Activated naive CD8-positive, alpha-beta T cell treated with anti-CD3 and anti-CD28 coated beads, Interleukin-2, amount 50 U/mL, for 24 hours (primary cell): ENCODE results near the gene ZNF763.
"Not testable (repeated sequence)": the region's sequence is repeated elsewhere in the genome, so short reads cannot be mapped to it uniquely, and the experiment has no call there.

ENCODE experiments used
- ATAC-seq: fragments of 150-1000 bp; cut with Tn5 transposase; one replicate; pipeline ENCODE4 v1.10.0; 2021
- DNase-seq: peaks from one replicate; pipeline ENCODE4 v3.0.0; 2021
- H3K27ac Mint-ChIP-seq: one replicate; pipeline ENCODE4 v1.8.0; 2021; ENCODE audit warnings: mild to moderate bottlenecking, mixed read lengths
- H3K27me3 Mint-ChIP-seq: one replicate; pipeline ENCODE4 v1.8.0; 2021; ENCODE audit warnings: mixed read lengths
- H3K36me3 Mint-ChIP-seq: one replicate; pipeline ENCODE4 v1.8.0; 2021; ENCODE audit warnings: low read depth, mixed read lengths
- H3K4me1 Mint-ChIP-seq: one replicate; pipeline ENCODE4 v1.8.0; 2021; ENCODE audit warnings: mixed read lengths
- H3K4me3 Mint-ChIP-seq: one replicate; pipeline ENCODE4 v1.8.0; 2021; ENCODE audit warnings: mild to moderate bottlenecking, moderate library complexity, mixed read lengths
- H3K9me3 Mint-ChIP-seq: one replicate; pipeline ENCODE4 v1.8.0; 2021; ENCODE audit warnings: mixed read lengths

The ZNF763 gene

DNA sequence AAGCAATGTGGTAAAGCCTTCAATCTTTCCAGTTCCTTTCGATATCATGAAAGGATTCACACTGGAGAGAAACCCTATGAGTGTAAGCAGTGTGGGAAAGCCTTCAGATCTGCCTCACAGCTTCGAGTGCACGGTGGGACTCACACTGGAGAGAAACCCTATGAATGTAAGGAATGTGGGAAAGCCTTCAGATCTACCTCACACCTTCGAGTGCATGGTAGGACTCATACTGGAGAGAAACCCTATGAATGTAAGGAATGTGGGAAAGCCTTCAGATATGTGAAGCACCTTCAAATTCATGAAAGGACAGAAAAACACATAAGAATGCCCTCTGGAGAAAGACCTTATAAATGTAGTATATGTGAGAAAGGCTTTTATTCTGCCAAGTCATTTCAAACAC is 15.6 kb upstream of the ZNF763 start:
- Mint-ChIP-seq H3K9me3 (peaks cover 73% of the 10 kb centered on the region), H3K4me3 (no peak overlapping the region), H3K4me1 (no peaks in the 10 kb centered on the region), H3K36me3 (peaks cover 83% of the 10 kb centered on the region), H3K27ac (no peak overlapping the region), H3K27me3 (no peaks in the 10 kb centered on the region)
- DNase-seq (no peak), ATAC-seq (no peak)

GRCh38 chr19:11949614-11950080 is 15.2 kb upstream of the ZNF763 start:
- peaks cover 79% of the 10 kb centered on the region for H3K36me3 Mint-ChIP-seq
- not testable (repeated sequence) for H3K27me3 Mint-ChIP-seq, H3K4me1 Mint-ChIP-seq, DNase-seq, H3K4me3 Mint-ChIP-seq, H3K27ac Mint-ChIP-seq, ATAC-seq
- H3K9me3 Mint-ChIP-seq = peaks cover 72% of the 10 kb centered on the region

DNA sequence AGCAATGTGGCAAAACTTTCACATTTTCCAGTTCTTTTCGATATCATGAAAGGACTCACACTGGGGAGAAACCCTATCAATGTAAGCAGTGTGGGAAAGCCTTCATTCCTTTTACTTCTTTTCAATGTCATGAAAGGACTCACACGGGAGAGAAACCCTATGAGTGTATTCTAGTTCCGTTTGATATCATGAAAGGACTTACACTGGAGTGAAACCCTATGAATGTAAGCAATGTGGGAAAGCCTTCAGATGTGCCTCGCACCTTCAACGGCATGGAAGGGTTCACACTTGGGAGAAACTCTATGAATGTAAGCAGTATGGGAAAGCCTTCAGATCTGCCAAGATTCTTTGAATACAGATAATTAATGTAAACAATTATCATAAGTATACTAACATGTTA is 14.5 kb upstream of the ZNF763 start:
- Mint-ChIP-seq H3K9me3 (peaks cover 70% of the 10 kb centered on the region), H3K27me3 (no peaks in the 10 kb centered on the region), H3K4me1 (no peaks in the 10 kb centered on the region), H3K4me3 (no peak overlapping the region), H3K27ac (no peak overlapping the region), H3K36me3 (peaks cover 73% of the 10 kb centered on the region)
- no peak for ATAC-seq
- DNase-seq = no peak

DNA sequence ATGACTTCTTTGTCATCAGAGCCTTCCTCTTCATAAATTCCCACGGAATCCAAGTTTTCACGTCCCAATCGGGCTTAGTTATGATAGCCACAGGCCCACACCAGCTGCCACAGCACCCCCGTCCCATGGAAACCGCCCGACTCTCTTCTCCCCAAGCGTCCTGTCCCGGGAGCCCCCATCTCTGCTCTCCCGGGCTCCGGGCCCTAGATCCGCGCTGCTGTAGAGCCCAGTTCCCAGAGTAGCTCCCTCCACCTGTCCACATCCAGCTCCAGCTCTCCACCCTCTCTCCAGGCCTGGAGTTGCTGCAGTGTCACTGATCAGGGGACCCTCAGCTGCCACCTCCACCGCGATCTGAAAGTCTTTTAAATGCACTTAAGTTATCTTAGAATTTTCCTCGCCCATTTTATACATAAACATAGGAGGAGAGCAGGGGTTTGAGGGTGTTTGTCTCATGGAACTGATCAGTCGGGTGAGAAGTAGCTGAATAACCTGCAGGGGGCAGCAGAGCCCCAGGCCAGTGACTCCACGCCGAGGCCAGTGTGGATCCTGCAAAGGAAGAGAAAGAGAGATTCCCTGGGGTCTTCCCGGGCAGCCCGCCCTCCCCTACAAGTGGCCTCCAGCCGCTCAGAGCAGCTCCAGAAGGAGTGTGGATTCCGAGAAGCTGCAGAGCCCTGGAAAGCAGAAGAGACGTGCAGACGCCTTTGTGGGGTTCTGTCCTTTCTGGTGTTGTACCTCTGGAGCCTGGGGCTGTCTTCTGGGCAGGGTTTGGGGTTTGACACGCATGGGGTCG is 1.1 kb upstream of the ZNF763 start:
- Mint-ChIP-seq H3K27ac (no peak overlapping the region), H3K4me1 (peaks cover 23% of the 10 kb centered on the region), H3K36me3 (no peaks in the 10 kb centered on the region), H3K4me3 (peak overlapping the region; percentile 80), H3K9me3 (no peaks in the 10 kb centered on the region), H3K27me3 (no peaks in the 10 kb centered on the region)
- ATAC-seq (peak; percentile 54), DNase-seq (peak; percentile 78)

DNA sequence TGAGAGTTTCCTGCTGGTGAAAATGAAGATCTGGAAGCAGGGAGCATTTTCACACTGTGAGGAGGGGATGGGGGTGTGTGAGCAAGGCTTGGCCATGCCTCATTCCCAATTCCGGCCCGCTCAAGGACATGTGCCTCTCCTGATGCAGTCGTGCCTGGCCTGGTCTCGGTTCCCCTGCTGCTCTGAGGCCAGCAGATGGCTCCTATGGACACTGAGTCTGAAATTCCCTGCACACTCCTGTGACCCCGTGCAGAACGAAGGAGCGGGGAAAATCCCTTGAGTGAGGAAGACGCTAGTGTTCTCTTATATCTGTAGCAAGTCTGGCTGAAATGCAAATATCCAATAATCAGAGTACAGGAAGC is 363 bp upstream of the ZNF763 start:
- Mint-ChIP-seq H3K36me3 (no peaks in the 10 kb centered on the region), H3K9me3 (no peaks in the 10 kb centered on the region), H3K4me3 (peak overlapping the region; percentile 80), H3K27me3 (no peaks in the 10 kb centered on the region), H3K27ac (peak overlapping the region; percentile 81), H3K4me1 (peaks cover 23% of the 10 kb centered on the region)
- ATAC-seq (no peak), DNase-seq (no peak)

DNA sequence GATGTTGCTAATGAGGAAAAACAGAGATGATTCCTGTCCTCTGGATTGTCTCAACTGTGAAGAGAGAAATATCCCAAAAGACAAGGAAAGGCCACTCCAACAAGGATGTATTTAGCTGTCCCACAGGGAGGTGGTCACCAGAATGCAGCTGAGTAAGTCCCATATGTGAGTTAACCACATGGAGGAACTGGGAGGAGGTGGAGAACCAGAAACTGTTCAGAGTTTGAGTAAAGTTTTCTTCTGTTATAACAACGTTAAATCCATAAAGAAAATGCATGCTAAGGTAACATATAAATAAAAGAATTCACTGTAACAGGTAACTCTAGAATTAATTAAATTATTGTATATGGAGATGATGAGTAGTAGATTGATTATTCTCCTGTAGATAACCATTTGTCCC is 5.3 kb downstream of the ZNF763 start:
- Mint-ChIP-seq H3K36me3 (peaks cover 9% of the 10 kb centered on the region), H3K9me3 (peaks cover 11% of the 10 kb centered on the region), H3K27ac (no peak overlapping the region), H3K4me3 (no peak overlapping the region), H3K4me1 (peaks cover 11% of the 10 kb centered on the region), H3K27me3 (no peaks in the 10 kb centered on the region)
- ATAC-seq (no peak), DNase-seq (no peak)

DNA sequence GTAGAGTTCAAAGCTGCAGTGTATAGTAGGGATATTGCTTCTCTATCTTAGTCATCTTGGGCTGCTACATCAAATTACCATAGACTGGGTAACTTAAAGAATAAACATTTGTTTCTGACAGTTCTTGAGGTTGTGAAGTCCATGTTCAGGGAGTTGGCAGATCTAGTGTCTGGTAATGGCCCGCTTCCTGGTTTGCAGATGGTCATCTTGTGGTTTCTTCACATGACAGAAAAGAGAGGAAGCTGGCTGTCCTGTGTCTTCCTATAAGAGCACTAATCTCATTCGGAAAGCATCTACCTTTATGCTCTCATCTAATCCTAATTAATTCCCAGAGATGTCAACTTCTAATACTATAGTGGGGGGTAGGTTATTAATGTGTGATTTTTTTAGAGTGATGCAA is 6.2 kb downstream of the ZNF763 start:
- Mint-ChIP-seq H3K27ac (no peak overlapping the region), H3K9me3 (peaks cover 16% of the 10 kb centered on the region), H3K36me3 (peaks cover 9% of the 10 kb centered on the region), H3K4me3 (no peak overlapping the region), H3K4me1 (peaks cover 3% of the 10 kb centered on the region), H3K27me3 (no peaks in the 10 kb centered on the region)
- DNase-seq = no peak
- no peak for ATAC-seq

DNA sequence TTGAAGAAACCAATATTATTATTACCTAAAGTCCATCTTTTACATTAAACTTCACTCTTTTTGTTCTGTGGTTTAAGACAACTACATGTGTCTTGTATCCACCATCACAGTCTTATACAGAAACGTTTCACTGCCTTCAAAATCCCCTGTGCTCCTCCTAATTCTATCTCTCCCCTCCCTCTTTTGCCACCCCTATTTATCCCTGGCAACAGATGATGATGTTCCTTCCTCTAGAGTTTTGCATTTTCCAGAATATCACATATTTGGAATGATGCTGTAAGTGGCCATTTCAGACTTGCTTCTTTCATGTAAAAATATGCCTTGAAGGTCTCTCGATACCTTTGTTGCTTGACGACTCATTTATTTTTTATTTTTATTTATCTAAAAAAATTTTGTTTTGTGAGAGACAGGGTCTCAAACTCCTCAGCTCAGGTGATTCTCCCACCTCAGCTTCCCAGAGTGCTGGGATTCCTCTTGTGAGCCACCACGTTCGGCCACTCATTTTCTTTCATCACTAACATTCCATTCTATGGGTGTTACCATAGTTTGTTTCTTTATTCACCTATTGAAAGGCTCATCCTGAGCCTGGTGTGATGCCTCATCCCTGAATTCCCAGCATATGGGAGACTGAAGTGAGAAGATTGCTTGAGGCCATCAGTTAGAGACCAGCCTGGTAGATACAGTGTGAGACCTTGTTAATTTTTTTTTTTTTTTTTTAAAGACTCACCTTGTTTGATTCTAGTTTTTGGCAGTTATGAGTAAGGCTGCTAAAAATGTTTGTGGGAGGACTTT is 8.4 kb downstream of the ZNF763 start:
- no peak for DNase-seq
- ATAC-seq = no peak
- H3K9me3 Mint-ChIP-seq = peaks cover 31% of the 10 kb centered on the region
- peaks cover 25% of the 10 kb centered on the region for H3K36me3 Mint-ChIP-seq
- H3K4me3 Mint-ChIP-seq = no peak overlapping the region
- no peaks in the 10 kb centered on the region for H3K27me3 Mint-ChIP-seq
- H3K27ac Mint-ChIP-seq = no peak overlapping the region
- H3K4me1 Mint-ChIP-seq = peaks cover 1% of the 10 kb centered on the region

DNA sequence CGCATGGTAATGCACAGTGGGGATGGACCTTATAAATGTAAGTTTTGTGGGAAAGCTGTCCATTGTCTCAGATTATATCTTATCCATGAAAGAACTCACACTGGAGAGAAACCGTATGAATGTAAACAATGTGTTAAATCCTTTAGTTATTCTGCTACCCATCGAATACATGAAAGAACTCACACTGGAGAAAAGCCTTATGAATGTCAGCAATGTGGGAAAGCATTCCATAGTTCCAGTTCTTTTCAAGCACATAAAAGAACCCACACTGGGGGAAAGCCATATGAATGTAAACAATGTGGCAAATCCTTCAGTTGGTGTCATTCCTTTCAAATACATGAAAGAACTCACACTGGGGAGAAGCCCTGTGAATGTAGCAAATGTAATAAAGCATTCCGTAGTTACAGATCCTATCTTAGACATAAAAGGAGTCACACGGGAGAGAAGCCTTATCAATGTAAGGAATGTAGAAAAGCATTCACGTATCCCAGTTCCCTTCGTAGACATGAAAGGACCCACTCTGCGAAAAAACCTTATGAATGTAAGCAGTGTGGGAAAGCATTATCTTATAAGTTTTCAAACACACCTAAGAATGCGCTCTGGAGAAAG is 13.8 kb downstream of the ZNF763 start:
- no peaks in the 10 kb centered on the region for H3K4me1 Mint-ChIP-seq
- no peak overlapping the region for H3K27ac Mint-ChIP-seq
- H3K36me3 Mint-ChIP-seq = peaks cover 47% of the 10 kb centered on the region
- DNase-seq (no peak), ATAC-seq (no peak)
- no peak overlapping the region for H3K4me3 Mint-ChIP-seq
- no peaks in the 10 kb centered on the region for H3K27me3 Mint-ChIP-seq
- H3K9me3 Mint-ChIP-seq = peaks cover 68% of the 10 kb centered on the region

- ATAC-seq = no peak
- Mint-ChIP-seq H3K27ac (no peak overlapping the region), H3K4me3 (no peak overlapping the region), H3K4me1 (no peaks in the 10 kb centered on the region), H3K9me3 (peaks cover 68% of the 10 kb centered on the region), H3K27me3 (no peaks in the 10 kb centered on the region), H3K36me3 (peaks cover 46% of the 10 kb centered on the region)
- DNase-seq = no peak
Measured at GRCh38 chr19:11979527-11979926, 14.7 kb downstream of the ZNF763 start.

- Mint-ChIP-seq H3K4me1 (peaks cover 3% of the 10 kb centered on the region), H3K27me3 (no peaks in the 10 kb centered on the region), H3K4me3 (no peak overlapping the region), H3K27ac (no peak overlapping the region), H3K36me3 (peaks cover 34% of the 10 kb centered on the region), H3K9me3 (peaks cover 50% of the 10 kb centered on the region)
- no peak for ATAC-seq
- DNase-seq = no peak
Measured at GRCh38 chr19:11982526-11982925, 17.7 kb downstream of the ZNF763 start.

DNA sequence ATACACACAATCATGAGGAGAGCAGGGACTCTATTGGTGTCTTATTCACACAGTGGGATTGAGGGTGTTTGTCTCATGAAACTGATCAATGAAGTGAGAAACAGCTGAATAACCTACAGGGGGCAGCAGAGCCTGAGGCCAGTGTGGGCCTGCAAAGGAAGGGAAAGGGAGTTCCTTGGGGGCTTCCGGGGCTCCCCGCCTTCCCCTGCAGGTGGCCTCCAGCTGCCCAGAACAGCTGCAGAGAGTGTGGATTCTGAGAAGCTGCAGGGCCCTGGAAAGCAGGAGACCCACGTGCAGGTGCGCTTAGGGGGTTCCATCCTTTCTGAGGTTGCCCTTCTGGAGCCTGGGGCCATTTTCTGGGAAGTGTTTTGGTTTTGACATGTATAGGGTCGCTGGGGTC is 20.1 kb downstream of the ZNF763 start:
- no peaks in the 10 kb centered on the region for H3K27me3 Mint-ChIP-seq
- H3K27ac Mint-ChIP-seq = no peak overlapping the region
- ATAC-seq (no peak), DNase-seq (no peak)
- H3K9me3 Mint-ChIP-seq = peaks cover 26% of the 10 kb centered on the region
- peaks cover 10% of the 10 kb centered on the region for H3K36me3 Mint-ChIP-seq
- peaks cover 14% of the 10 kb centered on the region for H3K4me1 Mint-ChIP-seq
- no peak overlapping the region for H3K4me3 Mint-ChIP-seq

- Mint-ChIP-seq H3K27me3 (no peaks in the 10 kb centered on the region), H3K36me3 (peaks cover 10% of the 10 kb centered on the region), H3K4me3 (peak overlapping the region; percentile 98), H3K27ac (no peak overlapping the region), H3K4me1 (peaks cover 26% of the 10 kb centered on the region), H3K9me3 (peaks cover 11% of the 10 kb centered on the region)
- DNase-seq = no peak
- no peak for ATAC-seq
Measured at GRCh38 chr19:11986754-11987153, 21.9 kb downstream of the ZNF763 start.

- Mint-ChIP-seq H3K4me1 (peaks cover 30% of the 10 kb centered on the region), H3K27ac (peak overlapping the region; percentile 98), H3K9me3 (peaks cover 4% of the 10 kb centered on the region), H3K36me3 (peaks cover 6% of the 10 kb centered on the region), H3K27me3 (no peaks in the 10 kb centered on the region), H3K4me3 (peak overlapping the region; percentile 98)
- DNase-seq (peak; percentile 95), ATAC-seq (peak; percentile 97)
Measured at GRCh38 chr19:11987405-11988281, 22.8 kb downstream of the ZNF763 start.
